Natural killer cell (primary cell): ENCODE measurements around the gene CERK. TPM values are rescaled to one million over a fixed set of nuclear protein-coding genes. Genes with fewer than 3 reads are reported as not detected.

Source experiments
- ATAC-seq, 3 donors: fragments of 150-1000 bp in 2 of 3; fragments of 200-7000 bp in 1 of 3; cut with Tn5 transposase; 1 replicate in 1 of 3; 2 replicates in 2 of 3; pipeline ENCODE4 v1.10.0; 2021; ENCODE audit warnings: mild to moderate bottlenecking in 2 of 3, moderate library complexity in 2 of 3
- DNase-seq, 2 donors: peaks; one replicate each; pipeline versions ENCODE4 v3.0.0 to v3.0.0-alpha.2; 2013 to 2021; ENCODE audit warnings: mixed read lengths in 1 of 2
- H3K27ac ChIP-seq: one replicate; pipeline ENCODE4 v1.5.1; 2013; ENCODE audit warnings: mild to moderate bottlenecking, low read length
- H3K27me3 ChIP-seq: one replicate; pipeline ENCODE4 v1.6.1; 2013; ENCODE audit warnings: low read length; ENCODE audit not compliant: control insufficient read depth, insufficient read depth
- H3K36me3 ChIP-seq: one replicate; pipeline ENCODE4 v1.6.1; 2013; ENCODE audit warnings: low read length; ENCODE audit not compliant: control insufficient read depth, insufficient read depth
- H3K4me1 ChIP-seq: one replicate; pipeline ENCODE4 v1.6.1; 2013; ENCODE audit warnings: low read length; ENCODE audit not compliant: control insufficient read depth, insufficient read depth
- H3K4me3 ChIP-seq: one replicate; pipeline ENCODE4 v1.5.1; 2013; ENCODE audit warnings: low read length
- H3K9me3 ChIP-seq: one replicate; pipeline ENCODE4 v1.6.1; 2013; ENCODE audit warnings: low read length; ENCODE audit not compliant: control insufficient read depth, insufficient read depth
- H3K27ac Mint-ChIP-seq, 2 donors: one replicate each; pipeline ENCODE4 v1.8.0; 2022; ENCODE audit warnings: mild to moderate bottlenecking in 2 of 2, mixed read lengths in 2 of 2, moderate library complexity in 1 of 2
- H3K27me3 Mint-ChIP-seq, 2 donors: one replicate each; pipeline ENCODE4 v1.8.0; 2022; ENCODE audit warnings: low read depth in 2 of 2, mixed read lengths in 2 of 2
- H3K36me3 Mint-ChIP-seq: one replicate; pipeline ENCODE4 v1.8.0; 2022; ENCODE audit warnings: mixed read lengths
- H3K4me1 Mint-ChIP-seq, 2 donors: one replicate each; pipeline ENCODE4 v1.8.0; 2022; ENCODE audit warnings: mixed read lengths in 2 of 2
- H3K4me3 Mint-ChIP-seq: one replicate; pipeline ENCODE4 v1.8.0; 2022; ENCODE audit warnings: mild to moderate bottlenecking, moderate library complexity, mixed read lengths
- H3K9me3 Mint-ChIP-seq, 2 donors: one replicate each; pipeline ENCODE4 v1.8.0; 2022; ENCODE audit warnings: mixed read lengths in 2 of 2
- CTCF ChIP-seq: fragments of 200-600 bp; IDR thresholded peaks from one replicate; pipeline ENCODE4 v1.8.0; 2022; ENCODE audit warnings: antibody characterized with exemption
- WGBS: methylation state at CpG from one replicate; pipeline ENCODE4 v1.1.7; 2013; ENCODE audit warnings: missing lambda C conversion rate; ENCODE audit not compliant: insufficient coverage; 5-methylcytosine and 5-hydroxymethylcytosine counted together
- intact Hi-C: fragments of 100-400 bp; cut with micrococcal nuclease; formaldehyde crosslinking; loops from one replicate; pipeline ENCODE4 v1.14.2; 2022
- total RNA-seq, 4 donors: library from RNA; stranded (reverse); fragments of 120-200 nt in 1 of 4; gene quantifications; one replicate each; pipeline versions ENCODE4 v1.2.3 to v1.2.4, GENCODE V29; 2013 to 2022

CERK gene
- total RNA-seq, 3 donors from 2014 or later (not counting 1 experiment from before 2014, with no cell fraction given): 50.0 to 71.2 (median 55.6) TPM

DNA sequence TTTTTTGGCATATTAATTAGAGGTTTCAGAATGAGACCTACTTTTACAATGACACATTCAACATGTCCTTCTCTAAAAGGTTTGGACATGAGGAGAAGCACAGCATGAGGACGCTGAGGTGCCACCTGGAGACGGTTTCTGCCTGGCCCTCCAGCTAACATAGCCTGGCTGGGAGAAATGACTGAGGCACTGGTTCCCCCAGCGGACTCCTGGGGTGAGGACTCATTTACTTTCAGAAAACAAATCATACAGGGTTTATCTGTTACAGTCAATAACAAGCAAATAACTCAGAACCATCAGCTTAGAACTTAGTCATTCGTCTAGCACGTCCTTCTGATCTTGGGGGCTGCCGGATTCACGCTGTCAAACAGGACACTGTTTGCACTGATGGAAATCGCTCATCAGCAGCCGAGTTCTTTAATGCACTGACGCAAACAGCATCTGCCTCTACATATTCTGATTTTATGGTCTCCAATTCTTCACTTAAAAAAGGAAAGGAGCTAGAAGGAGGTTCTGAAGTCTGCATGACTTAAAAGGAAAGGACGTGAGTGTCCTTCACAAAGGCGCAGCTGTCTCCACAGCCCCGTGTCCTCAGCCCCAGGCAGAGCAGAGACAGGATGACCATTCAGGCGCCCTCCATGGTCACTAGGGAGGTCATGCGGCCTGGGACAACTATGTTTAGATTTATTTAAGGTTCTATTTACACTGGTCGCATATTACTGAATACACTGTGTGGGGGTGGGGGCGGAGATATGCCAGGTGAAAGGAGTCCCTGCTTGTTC, 44.2 kb downstream of the CERK start:
- no peak overlapping the region for H3K4me3 Mint-ChIP-seq
- no peak for TF ChIP-seq CTCF
- no peaks in the 10 kb centered on the region for H3K9me3 Mint-ChIP-seq
- WGBS: 89% methylated on average over 17 of the region's 17 CpGs
- ATAC-seq: no peak
- Histone ChIP-seq H3K4me1 (no peaks in the 10 kb centered on the region), H3K4me3 (no peak overlapping the region), H3K36me3 (peaks cover 70% of the 10 kb centered on the region), H3K27me3 (no peaks in the 10 kb centered on the region), H3K9me3 (no peaks in the 10 kb centered on the region), H3K27ac (no peak overlapping the region)
- H3K27ac Mint-ChIP-seq: no peak overlapping the region
- intact Hi-C loops: no loop called here
- no peaks in the 10 kb centered on the region for H3K4me1 Mint-ChIP-seq
- H3K27me3 Mint-ChIP-seq: no peaks in the 10 kb centered on the region
- no peak for DNase-seq
- H3K36me3 Mint-ChIP-seq: no peaks in the 10 kb centered on the region

DNA sequence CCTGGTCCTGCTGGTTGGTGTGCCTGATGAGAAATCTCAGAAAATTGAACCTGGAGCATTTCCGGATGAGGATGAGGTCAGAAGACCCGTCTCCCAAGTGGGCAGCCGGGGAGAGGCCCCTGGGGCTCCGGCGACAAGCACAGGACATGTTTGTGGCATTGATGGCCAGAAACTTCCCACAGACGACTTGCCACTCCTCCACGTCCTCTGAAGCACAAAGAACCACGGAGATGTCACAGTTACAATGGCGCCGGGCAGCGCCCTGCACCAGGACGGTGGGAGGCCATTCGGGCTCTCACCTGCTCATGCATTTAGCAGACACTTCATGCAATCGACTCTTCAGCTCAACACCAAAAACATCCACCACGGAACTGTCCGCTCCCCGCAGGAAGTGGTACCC, 46.5 kb downstream of the CERK start:
- ATAC-seq (no peak), DNase-seq (no peak)
- intact Hi-C loops: no loop called here
- TF ChIP-seq CTCF: no peak
- WGBS: 87% methylated on average over 17 of the region's 17 CpGs
- Histone ChIP-seq H3K4me1 (no peaks in the 10 kb centered on the region), H3K27ac (no peak overlapping the region), H3K9me3 (no peaks in the 10 kb centered on the region), H3K27me3 (no peaks in the 10 kb centered on the region), H3K36me3 (peaks cover 68% of the 10 kb centered on the region), H3K4me3 (no peak overlapping the region)
- H3K4me3 Mint-ChIP-seq: no peak overlapping the region
- H3K4me1 Mint-ChIP-seq: no peaks in the 10 kb centered on the region
- H3K27ac Mint-ChIP-seq: no peak overlapping the region
- no peaks in the 10 kb centered on the region for H3K9me3 Mint-ChIP-seq
- H3K27me3 Mint-ChIP-seq: no peaks in the 10 kb centered on the region
- no peaks in the 10 kb centered on the region for H3K36me3 Mint-ChIP-seq

DNA sequence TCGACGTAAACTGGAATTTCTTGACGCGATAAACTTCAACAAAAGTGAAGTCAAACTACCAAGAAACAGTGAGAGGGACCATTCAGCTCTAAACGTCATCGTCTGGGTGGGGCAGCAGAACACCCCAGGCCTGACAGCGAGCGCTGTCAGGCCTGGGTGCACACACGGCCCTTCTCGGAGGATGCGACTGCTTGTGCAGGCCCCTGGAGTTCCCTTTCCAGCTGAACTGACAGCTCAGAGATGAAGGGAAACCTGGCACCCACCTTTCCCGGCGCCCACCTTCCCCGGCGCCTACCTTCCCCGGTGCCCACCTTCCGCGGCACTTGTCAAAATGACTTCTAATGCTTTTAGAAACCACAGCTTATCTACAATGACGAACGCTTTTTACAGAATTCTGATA, 47.9 kb downstream of the CERK start:
- Histone ChIP-seq H3K36me3 (peaks cover 64% of the 10 kb centered on the region), H3K27me3 (no peaks in the 10 kb centered on the region), H3K27ac (no peak overlapping the region), H3K4me3 (no peak overlapping the region), H3K4me1 (peaks cover 9% of the 10 kb centered on the region), H3K9me3 (no peaks in the 10 kb centered on the region)
- Mint-ChIP-seq H3K27ac (no peak overlapping the region), H3K36me3 (no peaks in the 10 kb centered on the region), H3K4me1 (peaks cover 0 to 4% of the 10 kb centered on the region in 2 donors), H3K4me3 (no peak overlapping the region), H3K27me3 (no peaks in the 10 kb centered on the region), H3K9me3 (no peaks in the 10 kb centered on the region)
- 96% methylated on average over 18 of the region's 20 CpGs for WGBS
- DNase-seq (no peak), ATAC-seq (no peak)
- TF ChIP-seq CTCF: no peak
- intact Hi-C loops: no loop called here

DNA sequence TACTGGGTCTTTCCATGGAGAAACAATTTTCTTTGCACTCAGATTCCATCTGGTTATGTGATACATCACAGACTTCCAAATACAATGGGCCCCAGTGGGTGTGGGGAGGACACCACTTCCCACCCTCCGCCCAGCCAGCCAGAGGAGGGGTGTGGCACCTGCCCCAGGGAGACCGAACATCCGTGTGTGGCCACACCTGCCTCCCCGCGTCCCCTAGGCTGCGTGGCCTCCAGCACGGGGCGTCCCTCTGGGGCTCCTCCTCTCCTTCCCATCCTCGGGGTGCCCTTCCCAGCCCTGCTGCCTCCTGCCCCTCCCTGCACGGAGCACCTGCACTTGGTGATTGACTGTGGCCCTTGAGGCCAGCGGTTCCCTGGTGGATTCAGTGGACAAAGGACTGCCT, 49.1 kb downstream of the CERK start:
- no peaks in the 10 kb centered on the region for H3K36me3 Mint-ChIP-seq
- no peaks in the 10 kb centered on the region for H3K27me3 Mint-ChIP-seq
- Histone ChIP-seq H3K27me3 (no peaks in the 10 kb centered on the region), H3K27ac (no peak overlapping the region), H3K4me3 (no peak overlapping the region), H3K4me1 (peaks cover 13% of the 10 kb centered on the region), H3K9me3 (no peaks in the 10 kb centered on the region), H3K36me3 (peaks cover 52% of the 10 kb centered on the region)
- no peaks in the 10 kb centered on the region for H3K9me3 Mint-ChIP-seq
- no peak overlapping the region for H3K27ac Mint-ChIP-seq
- H3K4me3 Mint-ChIP-seq: no peak overlapping the region
- intact Hi-C loops: no loop called here
- ATAC-seq: no peak
- peaks cover 0 to 4% of the 10 kb centered on the region in 2 donors for H3K4me1 Mint-ChIP-seq
- no peak for DNase-seq
- TF ChIP-seq CTCF: no peak
- 92% methylated on average over 11 of the region's 11 CpGs for WGBS
